ENCODE measurements around the gene FIP1L1.

- TF ChIP-seq CTCF (IDR thresholded peaks at IDR 0.05; ENCODE audit: insufficient read depth, low read length, poor library complexity, severe bottlenecking) (no peak), EZH2phosphoT487 (conservative IDR thresholded peaks at IDR 0.05; ENCODE audit: low read length) (no peak)
Observed at GRCh38 chr4:53501561-53501960, 124.1 kb downstream of the FIP1L1 start.
